K562 (cell line): ENCODE data around the gene EIF5B. TPM values are rescaled to one million over a fixed set of nuclear protein-coding genes. Genes with fewer than 3 reads are reported as not detected.
"Not testable (repeated sequence)": the region's sequence is repeated elsewhere in the genome, so short reads cannot be mapped to it uniquely, and the experiment has no call there.

Experiments used
- ATAC-seq: fragments of 200-7000 bp; cut with Tn5 transposase; 3 replicates; pipeline ENCODE4 v1.9.1; 2020; ENCODE audit warnings: moderate library complexity
- BruUV-seq: library from RNA; stranded (reverse); fragments of 400-500 nt; replicated peaks from 2 replicates; lab custom pipeline; 2021; lab: Mats Ljungman, UMichigan
- CTCF ChIA-PET: fragments of 300-600 bp; formaldehyde crosslinking; extraction: SDS; loops from one replicate; lab custom pipeline; 2021; ENCODE audit warnings: low intra/inter-chr PET ratio; lab: Yijun Ruan, JAX
- POLR2A ChIA-PET: fragments of 300-600, 350-650 bp; sonication (Branson Sonifier 250); formaldehyde crosslinking; extraction: SDS; loops from one replicate; lab custom pipeline; 2021; ENCODE audit warnings: antibody characterized with exemption, inconsistent platforms; lab: Yijun Ruan, JAX
- DNase-seq, 4 experiments: peaks; one replicate each; pipeline versions ENCODE4 v3.0.0 to v3.0.0-alpha.2; 2011 to 2018; ENCODE audit warnings: low spot score in 3 of 4, mixed read lengths in 3 of 4; ENCODE audit errors: extremely low read depth in 1 of 4
- FAIRE-seq: peaks from 2 replicates; lab custom pipeline; 2011; peaks lifted over from hg19 to GRCh38; lab: Jason Lieb, UNC
- H2AFZ ChIP-seq: 2 replicates; pipeline ENCODE4 v1.6.0; 2011; ENCODE audit warnings: low read depth, low read length, control low read depth, inconsistent platforms
- H3K27ac ChIP-seq: fragments of 200-600 bp; 3 replicates; pipeline ENCODE4 v1.8.0; 2011; ENCODE audit warnings: low read depth, mild to moderate bottlenecking, control low read depth, inconsistent platforms, low read length, moderate library complexity, mixed read lengths; ENCODE audit errors: extremely low read depth
- H3K27me3 ChIP-seq, 2 experiments: fragments of 300-600 bp in 1 of 2; 2 replicates in 1 of 2; 3 replicates in 1 of 2; pipeline versions ENCODE4 v1.6.0 to v1.8.0; 2011; ENCODE audit warnings: inconsistent platforms in 2 of 2, low read length in 2 of 2, mild to moderate bottlenecking in 1 of 2, mixed read lengths in 1 of 2, moderate library complexity in 1 of 2; ENCODE audit not compliant: control insufficient read depth in 2 of 2, insufficient read depth in 2 of 2
- H3K36me3 ChIP-seq: fragments of 300-600 bp; 3 replicates; pipeline ENCODE4 v1.8.0; 2011; ENCODE audit warnings: mild to moderate bottlenecking, low read length, inconsistent platforms; ENCODE audit not compliant: control insufficient read depth, insufficient read depth
- H3K4me1 ChIP-seq, 2 experiments: fragments of 200-600 bp in 1 of 2; replicated peaks in 1 of 2; 2 replicates in 1 of 2; 3 replicates in 1 of 2; pipeline versions ENCODE4 v1.5.1 to v1.8.0; 2011; ENCODE audit warnings: inconsistent platforms in 2 of 2, low read length in 2 of 2, mild to moderate bottlenecking in 1 of 2, mixed read lengths in 1 of 2, moderate library complexity in 1 of 2; ENCODE audit not compliant: control insufficient read depth in 2 of 2, insufficient read depth in 2 of 2
- H3K4me2 ChIP-seq: 2 replicates; pipeline ENCODE4 v1.6.1; 2011; ENCODE audit warnings: low read length, control low read depth, inconsistent platforms, mixed read lengths; ENCODE audit not compliant: insufficient read depth
- H3K4me3 ChIP-seq: fragments of 200-600 bp; sonication (generic), shearing (Covaris generic); 2 replicates; pipeline ENCODE4 v1.5.1; 2016; ENCODE audit warnings: control low read depth, inconsistent platforms
- H3K79me2 ChIP-seq: fragments of 200-600 bp; 3 replicates; pipeline ENCODE4 v1.8.0; 2011; ENCODE audit warnings: low read length, inconsistent platforms; ENCODE audit not compliant: control insufficient read depth, insufficient read depth
- H3K9ac ChIP-seq, 2 experiments: 2 replicates each; pipeline versions ENCODE4 v1.6.0 to v1.6.1; 2011; ENCODE audit warnings: low read depth in 2 of 2, low read length in 2 of 2, control low read depth in 1 of 2, inconsistent platforms in 1 of 2, mild to moderate bottlenecking in 1 of 2, mixed read lengths in 1 of 2; ENCODE audit not compliant: insufficient read depth in 1 of 2
- H3K9me1 ChIP-seq: one replicate; pipeline ENCODE4 v1.6.0; 2011; ENCODE audit warnings: inconsistent platforms, mild to moderate bottlenecking, low read length, moderate library complexity; ENCODE audit not compliant: control insufficient read depth, insufficient read depth
- H3K9me3 ChIP-seq: replicated peaks from 2 replicates; pipeline ENCODE4 v1.5.1; 2011; ENCODE audit warnings: low read depth, low read length, inconsistent platforms; ENCODE audit not compliant: control insufficient read depth, insufficient read depth
- H4K20me1 ChIP-seq: replicated peaks from 2 replicates; pipeline ENCODE4 v1.6.1; 2011; ENCODE audit warnings: low read length, inconsistent platforms, mixed read lengths; ENCODE audit not compliant: control insufficient read depth, insufficient read depth
- ATF1 ChIP-seq, 2 experiments: fragments of 450-650 bp in 1 of 2; IDR thresholded peaks; 2 replicates each; pipeline ENCODE4 v1.6.1; 2016; ENCODE audit warnings: missing compliant biosample characterization in 1 of 2, missing genetic modification characterization in 1 of 2
- CBFA2T3 ChIP-seq: fragments of 450-650 bp; IDR thresholded peaks from 2 replicates; pipeline ENCODE4 v1.6.1; 2017
- CBX1 ChIP-seq: sonication (generic); IDR thresholded peaks from 2 replicates; pipeline ENCODE4 v1.6.1; 2016; ENCODE audit warnings: antibody characterized with exemption, low read depth, mild to moderate bottlenecking
- ERF ChIP-seq: fragments of 450-650 bp; formaldehyde crosslinking; IDR thresholded peaks from 2 replicates; pipeline ENCODE4 v1.4.0; 2020; ENCODE audit warnings: mild to moderate bottlenecking, mixed read lengths
- FOSL1 ChIP-seq: fragments of 200-800 bp; sonication (Bioruptor generic); conservative IDR thresholded peaks from 2 replicates; pipeline ENCODE4 v1.6.1; 2016; ENCODE audit warnings: missing genetic modification characterization, missing compliant biosample characterization
- NR2C1 ChIP-seq, 2 experiments: fragments of 450-650 bp; IDR thresholded peaks; 2 replicates each; pipeline ENCODE4 v1.6.1; 2017; ENCODE audit warnings: mild to moderate bottlenecking in 2 of 2, antibody characterized with exemption in 1 of 2, inconsistent platforms in 1 of 2, missing compliant biosample characterization in 1 of 2, missing genetic modification characterization in 1 of 2
- NR2C2 ChIP-seq, 2 experiments: fragments of 200-800 bp in 1 of 2; sonication (Bioruptor generic) in 1 of 2; sonication (generic) in 1 of 2; formaldehyde crosslinking in 1 of 2; IDR thresholded peaks; 2 replicates each; pipeline versions ENCODE4 v1.6.1 to v1.8.0; 2016 to 2022; ENCODE audit warnings: mild to moderate bottlenecking in 1 of 2, missing compliant biosample characterization in 1 of 2, missing genetic modification characterization in 1 of 2, missing genetic modification reagents in 1 of 2
- POU5F1 ChIP-seq: fragments of 150-350 bp; IDR thresholded peaks from 2 replicates; pipeline ENCODE4 v1.6.1; 2014; ENCODE audit warnings: borderline replicate concordance, low read length, low read depth, mild to moderate bottlenecking; ENCODE audit not compliant: partially characterized antibody
- YY1 ChIP-seq, 3 experiments: IDR thresholded peaks; 2 replicates each; pipeline ENCODE4 v1.6.1; 2011; ENCODE audit warnings: low read length in 2 of 3, mild to moderate bottlenecking in 2 of 3, moderate library complexity in 2 of 3, borderline replicate concordance in 1 of 3, control low read depth in 1 of 3, low read depth in 1 of 3; ENCODE audit not compliant: insufficient read depth in 3 of 3, insufficient replicate concordance in 2 of 3, control insufficient read depth in 1 of 3, insufficient read length in 1 of 3; ENCODE audit errors: extremely low read depth in 1 of 3
- ZKSCAN1 ChIP-seq: fragments of 150-350 bp; IDR thresholded peaks from 2 replicates; pipeline ENCODE4 v1.6.1; 2016; ENCODE audit warnings: low read depth, low read length
- ZNF76 ChIP-seq: fragments of 250-450 bp; sonication (Bioruptor Pico); IDR thresholded peaks from 2 replicates; pipeline ENCODE4 v1.4.0; 2020; ENCODE audit warnings: mild to moderate bottlenecking, moderate library complexity, borderline replicate concordance
- WGBS: fragments of 100-300 bp; shearing (Covaris generic); methylation state at CpG from one replicate; pipeline ENCODE4 v1.1.6; 2016; ENCODE audit warnings: low coverage, mixed read lengths; ENCODE audit not compliant: insufficient coverage; ENCODE audit errors: missing lambda C conversion rate; 5-methylcytosine and 5-hydroxymethylcytosine counted together
- in situ Hi-C: fragments of 300-500 bp; cut with MboI; formaldehyde crosslinking; loops from 4 replicates; pipeline ENCODE4 v1.15.0; 2018; ENCODE audit warnings: inconsistent platforms, mixed read lengths
- intact Hi-C: fragments of 100-400 bp; cut with micrococcal nuclease; formaldehyde crosslinking; loops from 2 replicates; pipeline ENCODE4 v1.14.2; 2022
- polyA plus RNA-seq, 8 experiments: library from polyadenylated mRNA; depleted of rRNA in 4 of 8; stranded (reverse) in 5 of 8; unstranded in 3 of 8; fragments of >200 nt; fragmentation: Nextera tagmentation in 2 of 8; fragmentation: Illumina TruSeq in 1 of 8; extraction: Ambion mirVana in 2 of 8; extraction: Trizol in 1 of 8; gene quantifications; 2 replicates each; pipeline versions ENCODE4 v1.2.1 to v1.2.3, GENCODE V29; 2011 to 2014; ENCODE audit warnings: inconsistent platforms in 1 of 8, missing spikeins in 1 of 8
- total RNA-seq, 7 experiments: library from RNA; depleted of rRNA in 6 of 7; stranded (reverse); fragments of >200 nt in 6 of 7; fragmentation: Illumina TruSeq in 2 of 7; extraction: Trizol in 2 of 7; gene quantifications; 2 replicates each; pipeline versions ENCODE4 v1.2.1 to v1.2.3, GENCODE V29; 2011 to 2021; ENCODE audit warnings: low replicate concordance in 1 of 7
- TF ChIP-seq, protein P1 (sequence below): sonication (generic); formaldehyde crosslinking; IDR thresholded peaks from 2 replicates; pipeline ENCODE4 v1.8.1; 2023; ENCODE audit warnings: mild to moderate bottlenecking, missing genetic modification reagents
- TF ChIP-seq, protein P2 (sequence below): fragments of 250-450 bp; sonication (Bioruptor Pico); IDR thresholded peaks from 2 replicates; pipeline ENCODE4 v1.9.0; 2021; ENCODE audit warnings: mild to moderate bottlenecking

EIF5B gene
- total and polyA plus RNA-seq, 9 of the 15 experiments (the other 6 are each of a cell fraction or from before 2014, with no cell fraction given): 26.5 to 143 (median 47.7) TPM

DNA sequence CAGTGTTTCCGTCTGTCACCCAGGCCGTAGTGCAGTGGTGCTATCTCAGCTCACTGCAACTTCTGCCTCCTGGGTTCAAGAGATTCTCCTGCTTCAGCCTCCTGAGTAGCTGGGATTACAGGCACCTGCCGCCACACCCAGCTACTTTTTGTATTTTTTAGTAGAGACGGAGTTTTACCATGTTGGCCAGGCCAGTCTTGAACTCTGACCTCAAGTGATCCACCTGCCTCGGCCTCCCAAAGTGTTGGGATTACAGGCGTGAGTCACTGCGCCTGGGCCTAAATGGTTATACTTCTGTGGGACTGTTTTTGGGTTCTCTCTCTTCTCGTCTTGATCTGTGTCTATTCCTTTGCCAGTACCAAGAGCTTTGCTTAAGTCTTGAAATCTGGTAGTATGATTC, 17.6 kb downstream of the EIF5B start:
- peak; percentile 28 for ATAC-seq
- H3K9me3 ChIP-seq; H3K9ac ChIP-seq; FAIRE-seq; H2AFZ ChIP-seq; H3K4me1 ChIP-seq; intact Hi-C loops; in situ Hi-C loops; H3K4me2 ChIP-seq; H4K20me1 ChIP-seq; H3K9me1 ChIP-seq; BruUV-seq; H3K27ac ChIP-seq; H3K4me3 ChIP-seq; H3K27me3 ChIP-seq; CTCF ChIA-PET; H3K36me3 ChIP-seq; TF ChIP-seq NR2C2 (CRISPR knock-in tag; IDR thresholded peaks at IDR 0.05): not testable (repeated sequence)
- WGBS: 29% methylated on average over 6 of the region's 8 CpGs
- POLR2A ChIA-PET: interaction anchor here (0.6 kb wide), 1 partner anchor 22 kb away, joined by 3 read pairs; no protein-coding TSS in a partner anchor
- peaks cover 98% of the 10 kb centered on the region for H3K79me2 ChIP-seq
- DNase-seq: peak in 1 of 4 experiments; percentile 20
- TF ChIP-seq FOSL1 (0 out of 2 replicates have a peak, but pooled peaks have one; percentile 20), NR2C1 (IDR thresholded peaks at IDR 0.05) (peak; percentile 75), NR2C1 (tag; IDR thresholded peaks at IDR 0.05) (peak; percentile 73), NR2C2 (tag; IDR thresholded peaks at IDR 0.05) (peak; percentile 23; the same call in 1 of the 2 replicates), CBFA2T3 (0 out of 2 replicates have a peak, but pooled peaks have one; percentile 11)

DNA sequence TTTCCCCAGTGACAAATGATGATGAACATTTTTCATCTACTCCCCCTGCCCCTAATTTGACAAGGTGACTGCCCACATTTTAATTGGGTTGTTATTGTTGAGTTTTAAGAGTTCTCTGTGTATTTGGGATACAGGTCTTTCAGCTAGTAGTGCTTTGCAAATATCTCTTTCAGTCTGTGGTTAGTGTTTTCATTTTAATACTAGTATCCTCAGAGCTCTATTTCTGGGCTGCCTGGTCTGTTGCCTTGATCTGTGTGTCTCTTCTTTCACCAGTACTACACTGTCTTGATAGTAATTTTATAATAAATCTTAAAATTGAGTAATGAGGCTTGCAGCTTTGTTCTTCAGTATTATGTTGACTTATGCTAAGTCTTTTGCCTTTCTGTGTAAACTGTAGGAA, 19.7 kb downstream of the EIF5B start:
- POLR2A ChIA-PET: interaction anchor here (0.7 to 1.3 kb wide), 4 partner anchors 9 to 21 kb away, joined by 3 to 8 read pairs (median 4); partner anchors contain the start of genes EIF5B and TXNDC9
- Histone ChIP-seq H2AFZ (no peak overlapping the region), H4K20me1 (peaks cover 10% of the 10 kb centered on the region; the same call in 1 of the 2 replicates), H3K27ac (no peak overlapping the region), H3K4me2 (no peak overlapping the region), H3K79me2 (peaks cover 88% of the 10 kb centered on the region), H3K9ac (no peak overlapping the region), H3K4me1 (peaks cover 0 to 3% of the 10 kb centered on the region in 2 experiments; a peak in 2 of 5 replicates), H3K9me3 (no peaks in the 10 kb centered on the region), H3K27me3 (no peaks in the 10 kb centered on the region), H3K36me3 (peaks cover 25% of the 10 kb centered on the region), H3K4me3 (no peak overlapping the region), H3K9me1 (no peaks in the 10 kb centered on the region)
- BruUV-seq: no TSS peak
- no peak for ATAC-seq
- in situ Hi-C loops: no loop called here
- CTCF ChIA-PET: no interaction called here
- no peak for DNase-seq
- intact Hi-C loops: no loop called here
- no peak for FAIRE-seq
- TF ChIP-seq, protein P1, sequence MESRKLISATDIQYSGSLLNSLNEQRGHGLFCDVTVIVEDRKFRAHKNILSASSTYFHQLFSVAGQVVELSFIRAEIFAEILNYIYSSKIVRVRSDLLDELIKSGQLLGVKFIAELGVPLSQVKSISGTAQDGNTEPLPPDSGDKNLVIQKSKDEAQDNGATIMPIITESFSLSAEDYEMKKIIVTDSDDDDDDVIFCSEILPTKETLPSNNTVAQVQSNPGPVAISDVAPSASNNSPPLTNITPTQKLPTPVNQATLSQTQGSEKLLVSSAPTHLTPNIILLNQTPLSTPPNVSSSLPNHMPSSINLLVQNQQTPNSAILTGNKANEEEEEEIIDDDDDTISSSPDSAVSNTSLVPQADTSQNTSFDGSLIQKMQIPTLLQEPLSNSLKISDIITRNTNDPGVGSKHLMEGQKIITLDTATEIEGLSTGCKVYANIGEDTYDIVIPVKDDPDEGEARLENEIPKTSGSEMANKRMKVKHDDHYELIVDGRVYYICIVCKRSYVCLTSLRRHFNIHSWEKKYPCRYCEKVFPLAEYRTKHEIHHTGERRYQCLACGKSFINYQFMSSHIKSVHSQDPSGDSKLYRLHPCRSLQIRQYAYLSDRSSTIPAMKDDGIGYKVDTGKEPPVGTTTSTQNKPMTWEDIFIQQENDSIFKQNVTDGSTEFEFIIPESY (CRISPR knock-in tag): no peak
- TF ChIP-seq, protein P2, sequence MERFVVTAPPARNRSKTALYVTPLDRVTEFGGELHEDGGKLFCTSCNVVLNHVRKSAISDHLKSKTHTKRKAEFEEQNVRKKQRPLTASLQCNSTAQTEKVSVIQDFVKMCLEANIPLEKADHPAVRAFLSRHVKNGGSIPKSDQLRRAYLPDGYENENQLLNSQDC (CRISPR knock-in tag): no peak
- TF ChIP-seq ERF (no peak), YY1 (IDR thresholded peaks at IDR 0.05; ENCODE audit: borderline replicate concordance in 1 of 3, control insufficient read depth in 1 of 3, extremely low read depth in 1 of 3, insufficient read depth in 3 of 3, insufficient read length in 1 of 3, insufficient replicate concordance in 2 of 3, low read depth in 1 of 3, low read length in 2 of 3) (no peak), ATF1 (CRISPR knock-in tag; IDR thresholded peaks at IDR 0.05) (no peak), ATF1 (tag; IDR thresholded peaks at IDR 0.05) (no peak), ZKSCAN1 (no peak), POU5F1 (no peak), CBX1 (no peak), ZNF76 (CRISPR knock-in tag) (no peak)
